ENCODE measurements around the gene NR4A3. TPM values are rescaled to one million over a fixed set of nuclear protein-coding genes. Genes with fewer than 3 reads are reported as not detected.

Gene NR4A3
- total and polyA plus RNA-seq, 2 of the 13 experiments (the other 11 are each of a cell fraction or from before 2014, with no cell fraction given): 0.02 to 0.09 TPM

DNA sequence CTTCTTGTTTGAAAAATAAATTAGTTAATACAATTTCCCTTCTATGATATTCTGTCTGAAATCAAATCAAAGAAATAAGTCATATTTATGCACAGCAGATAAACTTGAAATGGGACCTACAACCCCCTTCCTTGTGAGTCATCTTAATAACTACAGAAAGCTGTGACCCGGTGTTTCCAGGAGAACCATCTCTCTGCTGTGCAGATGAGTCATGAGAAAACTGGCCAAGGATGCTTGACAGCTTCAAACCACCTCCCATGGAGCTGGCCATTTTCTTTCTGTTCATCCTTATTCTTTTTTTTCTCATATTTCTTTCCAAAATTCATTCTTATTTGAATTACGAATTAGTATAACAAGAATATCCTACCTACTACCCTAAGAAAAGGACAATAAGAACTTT, 43.4 kb upstream of the NR4A3 start:
- ChIA-PET POLR2A (no interaction called here), CTCF (ENCODE audit: low intra/inter-chr PET ratio, low total read pairs) (no interaction called here)
- BruUV-seq (replicated peaks): no TSS peak
- Histone ChIP-seq H3K4me2 (ENCODE audit: low read depth, low read length) (no peak overlapping the region), H3K9ac (ENCODE audit: insufficient read depth, low read depth, low read length) (no peak overlapping the region), H3K4me1 (ENCODE audit: insufficient read depth, low read length) (no peaks in the 10 kb centered on the region), H3K4me3 (replicated peaks in 1 of 3; ENCODE audit: insufficient read depth in 1 of 3, low read depth in 2 of 3, low read length in 3 of 3) (no peak overlapping the region), H4K20me1 (ENCODE audit: insufficient read depth, low read length) (no peaks in the 10 kb centered on the region), H3K27ac (ENCODE audit: extremely low read length, insufficient read depth, low read length) (no peak overlapping the region), H3K79me2 (ENCODE audit: insufficient read depth, low read length) (no peaks in the 10 kb centered on the region), H3K36me3 (replicated peaks in 1 of 2; ENCODE audit: control insufficient read depth in 1 of 2, insufficient read depth in 2 of 2, low read length in 2 of 2) (no peaks in the 10 kb centered on the region), H3K9me3 (ENCODE audit: low read length) (no peaks in the 10 kb centered on the region), H3K27me3 (ENCODE audit: control insufficient read depth in 1 of 2, insufficient read depth in 2 of 2, low read length in 2 of 2) (0 out of 5 replicates have a peak, but pooled peaks cover 0 to 3% of the 10 kb centered on the region in 2 experiments), H2AFZ (ENCODE audit: low read length) (no peak overlapping the region)
- ATAC-seq: no peak
- FAIRE-seq: no peak
- WGBS (ENCODE audit: low lambda C conversion rate): under 1% methylated on average over 2 of the region's 2 CpGs
- in situ Hi-C loops (cut with HindIII; ENCODE audit: extremely low pct_ligation_motif_present, low pct_unique_long_range_greater_than_20kb) (no loop called here), intact Hi-C loops (cut with micrococcal nuclease; ENCODE audit: unreplicated experiment) (no loop called here)
- no peak for TF ChIP-seq ZNF224 (CRISPR knock-in tag; IDR thresholded peaks at IDR 0.05)
- TF ChIP-seq ARNT (IDR thresholded peaks at IDR 0.05): no peak
- DNase-seq (ENCODE audit: low spot score): no peak

DNA sequence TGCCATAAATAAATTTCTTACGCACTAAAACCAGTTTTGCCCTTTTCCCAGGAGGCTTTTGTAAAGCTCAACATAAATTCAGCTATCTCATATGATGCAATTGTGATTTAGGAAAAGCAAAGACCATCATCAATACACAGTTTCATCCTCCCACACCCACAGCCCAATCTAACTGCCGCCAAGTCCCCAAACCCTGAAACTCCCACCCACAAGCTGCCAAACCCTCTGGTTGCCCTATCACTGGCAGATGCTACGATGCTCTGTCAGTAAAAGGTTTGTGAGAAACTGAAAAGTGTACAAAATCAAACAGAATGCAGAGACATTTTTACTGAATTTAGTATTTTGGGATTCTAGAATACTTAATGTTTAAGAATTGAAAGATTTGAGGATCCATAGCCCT, 42.8 kb upstream of the NR4A3 start:
- Histone ChIP-seq H3K9me3 (ENCODE audit: low read length) (no peaks in the 10 kb centered on the region), H3K27ac (ENCODE audit: extremely low read length, insufficient read depth, low read length) (no peak overlapping the region), H3K27me3 (ENCODE audit: control insufficient read depth in 1 of 2, insufficient read depth in 2 of 2, low read length in 2 of 2) (0 out of 5 replicates have a peak, but pooled peaks cover 0 to 3% of the 10 kb centered on the region in 2 experiments), H3K4me3 (replicated peaks in 1 of 3; ENCODE audit: insufficient read depth in 1 of 3, low read depth in 2 of 3, low read length in 3 of 3) (no peak overlapping the region), H3K4me1 (ENCODE audit: insufficient read depth, low read length) (no peaks in the 10 kb centered on the region), H2AFZ (ENCODE audit: low read length) (no peak overlapping the region), H4K20me1 (ENCODE audit: insufficient read depth, low read length) (no peaks in the 10 kb centered on the region), H3K4me2 (ENCODE audit: low read depth, low read length) (no peak overlapping the region), H3K9ac (ENCODE audit: insufficient read depth, low read depth, low read length) (no peak overlapping the region), H3K36me3 (replicated peaks in 1 of 2; ENCODE audit: control insufficient read depth in 1 of 2, insufficient read depth in 2 of 2, low read length in 2 of 2) (no peaks in the 10 kb centered on the region), H3K79me2 (ENCODE audit: insufficient read depth, low read length) (no peaks in the 10 kb centered on the region)
- 20% methylated on average over 3 of the region's 3 CpGs for WGBS (ENCODE audit: low lambda C conversion rate)
- ATAC-seq: no peak
- TF ChIP-seq NFIC (IDR thresholded peaks at IDR 0.05; ENCODE audit: low read length) (no peak), PRMT3 (CRISPR knock-in tag; IDR thresholded peaks at IDR 0.05; ENCODE audit: borderline replicate concordance, low read depth) (no peak), CBX5 (CRISPR knock-in tag; IDR thresholded peaks at IDR 0.05; ENCODE audit: borderline replicate concordance) (no peak), TBL1XR1 (IDR thresholded peaks at IDR 0.05; ENCODE audit: borderline replicate concordance, low read length, partially characterized antibody) (no peak), RBFOX2 (IDR thresholded peaks at IDR 0.05; ENCODE audit: low read depth, low read length) (no peak), GRHL1 (CRISPR knock-in tag; conservative IDR thresholded peaks at IDR 0.05) (no peak)
- TF ChIP-seq, protein P1, sequence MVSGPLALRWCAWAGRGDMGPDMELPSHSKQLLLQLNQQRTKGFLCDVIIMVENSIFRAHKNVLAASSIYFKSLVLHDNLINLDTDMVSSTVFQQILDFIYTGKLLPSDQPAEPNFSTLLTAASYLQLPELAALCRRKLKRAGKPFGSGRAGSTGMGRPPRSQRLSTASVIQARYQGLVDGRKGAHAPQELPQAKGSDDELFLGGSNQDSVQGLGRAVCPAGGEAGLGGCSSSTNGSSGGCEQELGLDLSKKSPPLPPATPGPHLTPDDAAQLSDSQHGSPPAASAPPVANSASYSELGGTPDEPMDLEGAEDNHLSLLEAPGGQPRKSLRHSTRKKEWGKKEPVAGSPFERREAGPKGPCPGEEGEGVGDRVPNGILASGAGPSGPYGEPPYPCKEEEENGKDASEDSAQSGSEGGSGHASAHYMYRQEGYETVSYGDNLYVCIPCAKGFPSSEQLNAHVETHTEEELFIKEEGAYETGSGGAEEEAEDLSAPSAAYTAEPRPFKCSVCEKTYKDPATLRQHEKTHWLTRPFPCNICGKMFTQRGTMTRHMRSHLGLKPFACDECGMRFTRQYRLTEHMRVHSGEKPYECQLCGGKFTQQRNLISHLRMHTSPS (CRISPR knock-in tag; IDR thresholded peaks at IDR 0.05; ENCODE audit: low read depth): no peak
- ChIA-PET CTCF (ENCODE audit: low intra/inter-chr PET ratio, low total read pairs) (no interaction called here), POLR2A (no interaction called here)
- intact Hi-C loops (cut with micrococcal nuclease; ENCODE audit: unreplicated experiment) (no loop called here), in situ Hi-C loops (cut with HindIII; ENCODE audit: extremely low pct_ligation_motif_present, low pct_unique_long_range_greater_than_20kb) (no loop called here)
- no TSS peak for BruUV-seq (replicated peaks)
- FAIRE-seq: no peak
- no peak for DNase-seq (ENCODE audit: low spot score)

All from HepG2 (cell line).